ENCODE results near the gene MKLN1. TPM values are rescaled to one million over a fixed set of nuclear protein-coding genes. Genes with fewer than 3 reads are reported as not detected.
A peak's percentile ranks its signal among the peaks of the same experiment; 100 is the strongest.
"Not testable (repeated sequence)": the region's sequence is repeated elsewhere in the genome, so short reads cannot be mapped to it uniquely, and the experiment has no call there.

Gene MKLN1
- total and polyA plus RNA-seq, 7 donors = 6.6 to 68.1 (median 48.2) TPM

DNA sequence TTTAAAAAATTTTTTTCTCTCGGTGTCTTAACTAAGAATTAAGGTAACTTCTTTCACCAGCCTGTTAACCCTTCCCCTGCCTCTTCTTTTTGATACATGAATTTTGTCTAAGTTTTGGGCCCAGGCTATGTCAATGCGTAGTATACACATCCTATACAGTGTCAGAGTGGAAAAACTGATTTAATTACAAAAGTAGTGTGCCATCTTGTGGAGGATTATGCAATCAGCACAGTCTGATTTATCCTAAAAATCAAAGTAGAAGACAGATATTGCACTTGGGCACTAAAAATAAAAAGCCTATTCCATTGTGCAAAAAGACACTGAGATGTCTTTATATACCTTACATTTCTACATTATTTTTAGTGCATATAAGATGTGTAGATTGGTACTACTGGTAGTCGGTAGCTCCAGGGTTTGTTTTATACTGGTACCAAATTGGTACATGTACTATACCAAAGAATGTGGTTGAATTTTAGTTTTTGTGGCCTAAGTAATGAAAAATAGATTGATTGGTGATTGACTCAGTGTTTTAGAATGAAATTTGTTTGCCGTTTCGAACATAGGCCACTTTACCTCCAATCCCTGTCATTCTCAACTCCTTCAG, 96.6 kb downstream of the MKLN1 start:
- H3K4me3 ChIP-seq = no peak overlapping the region
- H3K9me3 ChIP-seq = no peaks in the 10 kb centered on the region
- H3K36me3 ChIP-seq = peaks cover 0 to 10% (median 3%) of the 10 kb centered on the region in 4 donors
- TF ChIP-seq POLR2A (IDR thresholded peaks at IDR 0.05) = no peak
- TF ChIP-seq, protein P1, sequence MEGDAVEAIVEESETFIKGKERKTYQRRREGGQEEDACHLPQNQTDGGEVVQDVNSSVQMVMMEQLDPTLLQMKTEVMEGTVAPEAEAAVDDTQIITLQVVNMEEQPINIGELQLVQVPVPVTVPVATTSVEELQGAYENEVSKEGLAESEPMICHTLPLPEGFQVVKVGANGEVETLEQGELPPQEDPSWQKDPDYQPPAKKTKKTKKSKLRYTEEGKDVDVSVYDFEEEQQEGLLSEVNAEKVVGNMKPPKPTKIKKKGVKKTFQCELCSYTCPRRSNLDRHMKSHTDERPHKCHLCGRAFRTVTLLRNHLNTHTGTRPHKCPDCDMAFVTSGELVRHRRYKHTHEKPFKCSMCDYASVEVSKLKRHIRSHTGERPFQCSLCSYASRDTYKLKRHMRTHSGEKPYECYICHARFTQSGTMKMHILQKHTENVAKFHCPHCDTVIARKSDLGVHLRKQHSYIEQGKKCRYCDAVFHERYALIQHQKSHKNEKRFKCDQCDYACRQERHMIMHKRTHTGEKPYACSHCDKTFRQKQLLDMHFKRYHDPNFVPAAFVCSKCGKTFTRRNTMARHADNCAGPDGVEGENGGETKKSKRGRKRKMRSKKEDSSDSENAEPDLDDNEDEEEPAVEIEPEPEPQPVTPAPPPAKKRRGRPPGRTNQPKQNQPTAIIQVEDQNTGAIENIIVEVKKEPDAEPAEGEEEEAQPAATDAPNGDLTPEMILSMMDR (IDR thresholded peaks at IDR 0.05) = peak in 3 of 4 experiments; percentile 30 to 60 (median 51)
- peaks cover 0 to 26% (median 15%) of the 10 kb centered on the region in 4 donors for H3K4me1 ChIP-seq
- peak overlapping the region; percentile 12 to 49 (median 14) for H3K27ac ChIP-seq
- DNase-seq = no peak
- intact Hi-C loops (cut with DNase I) = loop anchor here (5.0 kb wide), 2 partner anchors 97 to 357 kb away; partner anchors contain the start of gene MKLN1
- WGBS, 2 donors = 85 to 86% methylated on average over 5 of the region's 5 CpGs
- no peaks in the 10 kb centered on the region for H3K27me3 ChIP-seq

DNA sequence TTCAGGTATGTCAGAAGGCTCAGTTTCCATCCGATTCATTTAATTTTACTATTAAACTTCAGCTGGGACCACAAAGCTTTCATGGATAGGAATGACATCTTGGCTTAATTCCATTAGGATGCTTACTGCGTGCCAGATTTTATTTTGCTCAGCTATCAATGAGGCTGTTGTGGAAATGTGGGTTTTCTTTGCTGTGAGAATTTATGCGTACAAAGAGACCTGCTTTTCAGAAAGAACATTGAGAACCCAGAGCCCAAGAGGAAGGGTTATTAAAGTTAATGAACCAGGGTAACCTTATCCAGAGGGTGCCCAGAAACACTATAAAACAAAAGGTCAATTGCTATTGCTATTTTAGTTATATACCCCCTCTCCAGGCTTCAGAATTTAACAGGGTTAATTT, 98.3 kb downstream of the MKLN1 start:
- Histone ChIP-seq H3K27me3 (no peaks in the 10 kb centered on the region), H3K27ac (peak overlapping the region; percentile 12 to 49 (median 14)), H3K4me1 (peaks cover 0 to 26% (median 15%) of the 10 kb centered on the region in 4 donors), H3K9me3 (no peaks in the 10 kb centered on the region), H3K36me3 (peaks cover 0 to 25% (median 0%) of the 10 kb centered on the region in 4 donors), H3K4me3 (no peak overlapping the region)
- no peak for DNase-seq
- TF ChIP-seq EP300 (IDR thresholded peaks at IDR 0.05) (peak in 1 of 4 donors; percentile 54), POLR2AphosphoS5 (IDR thresholded peaks at IDR 0.05) (peak in 1 of 4 donors; percentile 43), POLR2A (IDR thresholded peaks at IDR 0.05) (no peak)
- TF ChIP-seq, protein P1 (IDR thresholded peaks at IDR 0.05) = no peak
- WGBS, 2 donors = 88 to 91% methylated on average over 3 of the region's 3 CpGs
- intact Hi-C loops (cut with DNase I) = loop anchor here (5.0 kb wide), 2 partner anchors 319 to 529 kb away; no protein-coding TSS in a partner anchor

DNA sequence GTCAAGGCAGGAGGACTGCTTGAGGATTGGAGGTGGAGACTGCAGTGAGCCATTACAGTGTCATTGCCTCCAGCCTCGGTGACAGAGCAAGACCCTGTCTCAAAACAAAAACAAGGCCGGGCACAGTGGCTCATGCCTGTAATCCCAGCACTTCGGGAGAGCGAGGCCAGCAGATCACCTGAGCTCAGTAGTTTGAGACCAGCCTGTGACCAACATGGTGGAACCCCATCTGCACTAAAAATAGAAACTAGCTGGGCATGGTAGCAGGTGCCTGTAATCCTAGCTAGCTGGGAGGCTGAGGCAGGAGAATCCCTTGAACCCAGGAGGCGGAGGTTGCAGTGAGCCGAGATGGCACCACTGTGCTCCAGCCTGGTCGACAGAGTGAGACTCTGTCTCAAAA, 103.2 kb downstream of the MKLN1 start:
- Histone ChIP-seq H3K4me1 (peaks cover 0 to 13% (median 5%) of the 10 kb centered on the region in 4 donors), H3K36me3 (peaks cover 0 to 36% (median 0%) of the 10 kb centered on the region in 4 donors)
- intact Hi-C loops (cut with DNase I); H3K4me3 ChIP-seq; H3K27me3 ChIP-seq; H3K27ac ChIP-seq; H3K9me3 ChIP-seq; DNase-seq: not testable (repeated sequence)
- 87 to 96% methylated on average over 7 of the region's 7 CpGs for WGBS, 2 donors

DNA sequence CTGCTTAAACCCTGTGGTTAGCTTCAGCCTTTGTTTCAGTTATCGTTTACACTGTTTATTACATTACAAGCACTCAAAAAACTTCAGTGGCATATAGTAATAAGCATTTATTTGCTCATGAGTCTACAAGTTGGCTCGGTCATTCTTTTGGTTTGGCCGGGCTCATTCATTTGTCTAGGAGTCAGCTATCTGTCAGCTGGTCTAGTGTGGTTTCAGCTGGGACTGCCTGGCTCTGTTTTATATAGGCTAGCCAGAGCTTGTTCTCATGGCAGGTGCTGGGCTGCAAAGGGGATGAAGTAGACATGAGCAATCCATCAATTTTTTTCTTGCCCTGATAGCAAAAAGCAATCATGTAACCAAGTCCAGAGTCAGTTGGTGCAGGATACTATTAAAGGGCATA, 103.6 kb downstream of the MKLN1 start:
- TF ChIP-seq POLR2AphosphoS5 (IDR thresholded peaks at IDR 0.05) = no peak
- TF ChIP-seq, protein P1 (IDR thresholded peaks at IDR 0.05) = no peak
- H3K36me3 ChIP-seq = peaks cover 0 to 36% (median 0%) of the 10 kb centered on the region in 4 donors
- 11 to 64% methylated on average over 3 of the region's 3 CpGs for WGBS, 2 donors
- intact Hi-C loops (cut with DNase I) = no loop called here
- no peak for DNase-seq
- no peaks in the 10 kb centered on the region for H3K9me3 ChIP-seq
- H3K27me3 ChIP-seq = no peaks in the 10 kb centered on the region
- peaks cover 0 to 9% (median 2%) of the 10 kb centered on the region in 4 donors for H3K4me1 ChIP-seq
- H3K27ac ChIP-seq = no peak overlapping the region
- no peak overlapping the region for H3K4me3 ChIP-seq

DNA sequence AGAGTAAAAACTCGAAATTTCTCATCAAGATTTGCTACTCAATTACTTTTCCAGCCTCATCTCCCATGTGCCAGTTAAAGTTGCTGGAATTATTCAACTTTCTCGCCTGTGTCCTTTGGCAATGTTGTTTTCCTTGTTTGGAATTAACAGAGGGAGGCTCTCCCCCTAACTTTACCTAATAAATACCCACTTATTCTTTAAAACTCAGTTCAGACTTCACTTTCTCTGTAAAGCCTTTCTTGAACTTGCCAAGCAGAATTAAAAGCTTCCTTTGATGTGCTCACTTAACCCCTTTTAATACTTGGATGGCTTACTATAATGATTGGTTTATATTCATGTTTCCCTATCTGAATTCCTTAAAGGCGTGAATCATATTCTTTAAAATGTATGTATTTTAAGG, 104.1 kb downstream of the MKLN1 start:
- intact Hi-C loops (cut with DNase I) = no loop called here
- H3K27ac ChIP-seq = no peak overlapping the region
- H3K27me3 ChIP-seq = no peaks in the 10 kb centered on the region
- H3K4me3 ChIP-seq = no peak overlapping the region
- H3K36me3 ChIP-seq = peaks cover 0 to 36% (median 0%) of the 10 kb centered on the region in 4 donors
- DNase-seq = no peak
- TF ChIP-seq, protein P1 (IDR thresholded peaks at IDR 0.05) = no peak
- TF ChIP-seq POLR2AphosphoS5 (IDR thresholded peaks at IDR 0.05) (no peak), EP300 (IDR thresholded peaks at IDR 0.05) (no peak), POLR2A (IDR thresholded peaks at IDR 0.05) (no peak)
- H3K9me3 ChIP-seq = no peaks in the 10 kb centered on the region
- WGBS, 2 donors = 72 to 88% methylated on average over 3 of the region's 3 CpGs
- H3K4me1 ChIP-seq = peaks cover 0 to 9% (median 0%) of the 10 kb centered on the region in 4 donors
